Osteoblast (primary cell): ENCODE measurements around the gene CASZ1. TPM values are rescaled to one million over a fixed set of nuclear protein-coding genes. Genes with fewer than 3 reads are reported as not detected.
A peak's percentile ranks its signal among the peaks of the same experiment; 100 is the strongest.

Source experiments
- DNase-seq: peaks from one replicate; pipeline ENCODE4 v3.0.0; 2011; ENCODE audit warnings: low spot score, mixed read lengths; ENCODE audit not compliant: insufficient read length; ENCODE audit errors: missing footprints
- H2AFZ ChIP-seq: 2 replicates; pipeline ENCODE4 v1.6.0; 2011; ENCODE audit warnings: mild to moderate bottlenecking, low read length
- H3K27ac ChIP-seq: 2 replicates; pipeline ENCODE4 v1.5.1; 2011; ENCODE audit warnings: mild to moderate bottlenecking, low read depth, low read length, moderate library complexity
- H3K27me3 ChIP-seq: 2 replicates; pipeline ENCODE4 v1.6.0; 2012; ENCODE audit warnings: mild to moderate bottlenecking, control low read depth, inconsistent platforms, low read length, moderate library complexity; ENCODE audit not compliant: insufficient read depth
- H3K36me3 ChIP-seq: 2 replicates; pipeline ENCODE4 v1.5.1; 2011; ENCODE audit warnings: mild to moderate bottlenecking, low read length, control low read depth, moderate library complexity; ENCODE audit not compliant: insufficient read depth
- H3K4me1 ChIP-seq: 2 replicates; pipeline ENCODE4 v1.5.1; 2011; ENCODE audit warnings: mild to moderate bottlenecking, low read length, control low read depth, moderate library complexity; ENCODE audit not compliant: insufficient read depth
- H3K4me2 ChIP-seq: 2 replicates; pipeline ENCODE4 v1.6.0; 2011; ENCODE audit warnings: mild to moderate bottlenecking, low read length; ENCODE audit not compliant: insufficient read depth
- H3K4me3 ChIP-seq: fragments of 200-600 bp; sonication (generic); 3 replicates; pipeline ENCODE4 v1.5.1; 2012; ENCODE audit warnings: mild to moderate bottlenecking, low read length, inconsistent platforms; ENCODE audit not compliant: insufficient read depth
- H3K79me2 ChIP-seq: 2 replicates; pipeline ENCODE4 v1.6.0; 2012; ENCODE audit warnings: mild to moderate bottlenecking, low read length, control low read depth, inconsistent platforms; ENCODE audit not compliant: insufficient read depth
- H3K9me3 ChIP-seq: 2 replicates; pipeline ENCODE4 v1.5.1; 2011; ENCODE audit warnings: low read depth, low read length, control low read depth
- H4K20me1 ChIP-seq: 2 replicates; pipeline ENCODE4 v1.6.0; 2012; ENCODE audit warnings: mild to moderate bottlenecking, low read length, control low read depth; ENCODE audit not compliant: insufficient read depth
- total RNA-seq: library from RNA; depleted of rRNA; stranded (reverse); fragments of >200 nt; gene quantifications from 2 replicates; pipeline ENCODE4 v1.2.3, GENCODE V29; 2012
- TF ChIP-seq, protein P1 (sequence below): IDR thresholded peaks from 2 replicates; pipeline ENCODE4 v1.5.1; 2011; ENCODE audit warnings: mild to moderate bottlenecking, low read depth, low read length, moderate library complexity; ENCODE audit errors: extremely low read depth

CASZ1 gene
- total RNA-seq, 1 donor, result 0.36 TPM

DNA sequence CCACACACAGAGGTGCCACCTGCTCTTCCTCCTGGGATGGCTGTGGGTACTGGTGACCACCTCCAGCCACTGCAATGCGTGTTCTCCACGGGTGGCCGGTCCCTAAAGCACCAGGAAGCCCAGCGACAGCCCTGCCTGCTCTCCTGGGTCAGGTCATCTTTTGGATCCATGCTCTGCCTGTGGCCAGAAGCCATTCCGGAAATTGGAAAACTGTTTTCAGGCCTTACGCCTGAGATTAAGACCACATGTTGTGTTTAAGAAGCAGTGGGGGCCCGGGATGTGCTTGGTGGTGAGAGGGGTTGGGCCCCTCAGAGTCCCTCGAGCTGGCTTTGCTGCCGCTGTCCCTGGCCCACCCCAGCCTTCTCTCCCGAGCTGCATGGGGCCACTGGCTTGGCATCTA lies 170.9 kb downstream of the CASZ1 start:
- H3K4me1 ChIP-seq, result no peaks in the 10 kb centered on the region
- TF ChIP-seq, protein P1, sequence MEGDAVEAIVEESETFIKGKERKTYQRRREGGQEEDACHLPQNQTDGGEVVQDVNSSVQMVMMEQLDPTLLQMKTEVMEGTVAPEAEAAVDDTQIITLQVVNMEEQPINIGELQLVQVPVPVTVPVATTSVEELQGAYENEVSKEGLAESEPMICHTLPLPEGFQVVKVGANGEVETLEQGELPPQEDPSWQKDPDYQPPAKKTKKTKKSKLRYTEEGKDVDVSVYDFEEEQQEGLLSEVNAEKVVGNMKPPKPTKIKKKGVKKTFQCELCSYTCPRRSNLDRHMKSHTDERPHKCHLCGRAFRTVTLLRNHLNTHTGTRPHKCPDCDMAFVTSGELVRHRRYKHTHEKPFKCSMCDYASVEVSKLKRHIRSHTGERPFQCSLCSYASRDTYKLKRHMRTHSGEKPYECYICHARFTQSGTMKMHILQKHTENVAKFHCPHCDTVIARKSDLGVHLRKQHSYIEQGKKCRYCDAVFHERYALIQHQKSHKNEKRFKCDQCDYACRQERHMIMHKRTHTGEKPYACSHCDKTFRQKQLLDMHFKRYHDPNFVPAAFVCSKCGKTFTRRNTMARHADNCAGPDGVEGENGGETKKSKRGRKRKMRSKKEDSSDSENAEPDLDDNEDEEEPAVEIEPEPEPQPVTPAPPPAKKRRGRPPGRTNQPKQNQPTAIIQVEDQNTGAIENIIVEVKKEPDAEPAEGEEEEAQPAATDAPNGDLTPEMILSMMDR, result no peak
- no peaks in the 10 kb centered on the region for H4K20me1 ChIP-seq
- no peak overlapping the region for H3K27ac ChIP-seq
- no peak overlapping the region for H3K4me3 ChIP-seq
- no peak overlapping the region for H2AFZ ChIP-seq
- DNase-seq, result peak; percentile 72
- no peaks in the 10 kb centered on the region for H3K9me3 ChIP-seq
- H3K27me3 ChIP-seq, result no peaks in the 10 kb centered on the region
- H3K79me2 ChIP-seq, result no peaks in the 10 kb centered on the region
- peaks cover 23% of the 10 kb centered on the region for H3K36me3 ChIP-seq
- H3K4me2 ChIP-seq, result no peak overlapping the region

DNA sequence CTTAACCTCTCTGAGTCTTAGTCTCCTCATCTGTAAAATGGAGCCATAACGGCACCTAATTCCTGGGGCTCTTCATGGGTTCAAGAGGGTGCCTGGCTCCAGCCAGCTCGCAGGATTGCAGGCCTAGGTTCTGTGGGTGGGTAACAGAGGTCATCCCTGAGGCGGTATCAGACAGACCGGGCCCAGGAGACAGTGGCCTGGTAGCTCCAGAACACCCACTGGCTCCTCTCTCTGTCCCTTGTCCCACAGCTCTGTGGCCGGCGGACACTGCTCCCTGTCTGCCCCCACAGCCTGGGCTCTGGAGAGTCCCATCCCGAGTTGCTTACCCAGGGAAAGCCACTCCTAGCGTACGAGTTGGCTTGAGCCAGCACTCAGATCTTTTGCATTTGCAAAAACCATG lies 171.4 kb downstream of the CASZ1 start:
- H3K27me3 ChIP-seq, result no peaks in the 10 kb centered on the region
- no peak overlapping the region for H3K4me2 ChIP-seq
- no peak overlapping the region for H2AFZ ChIP-seq
- H3K9me3 ChIP-seq, result no peaks in the 10 kb centered on the region
- DNase-seq, result no peak
- H3K79me2 ChIP-seq, result no peaks in the 10 kb centered on the region
- no peaks in the 10 kb centered on the region for H4K20me1 ChIP-seq
- no peak overlapping the region for H3K27ac ChIP-seq
- peaks cover 23% of the 10 kb centered on the region for H3K36me3 ChIP-seq
- H3K4me3 ChIP-seq, result no peak overlapping the region
- H3K4me1 ChIP-seq, result no peaks in the 10 kb centered on the region
- TF ChIP-seq, protein P1, result no peak

DNA sequence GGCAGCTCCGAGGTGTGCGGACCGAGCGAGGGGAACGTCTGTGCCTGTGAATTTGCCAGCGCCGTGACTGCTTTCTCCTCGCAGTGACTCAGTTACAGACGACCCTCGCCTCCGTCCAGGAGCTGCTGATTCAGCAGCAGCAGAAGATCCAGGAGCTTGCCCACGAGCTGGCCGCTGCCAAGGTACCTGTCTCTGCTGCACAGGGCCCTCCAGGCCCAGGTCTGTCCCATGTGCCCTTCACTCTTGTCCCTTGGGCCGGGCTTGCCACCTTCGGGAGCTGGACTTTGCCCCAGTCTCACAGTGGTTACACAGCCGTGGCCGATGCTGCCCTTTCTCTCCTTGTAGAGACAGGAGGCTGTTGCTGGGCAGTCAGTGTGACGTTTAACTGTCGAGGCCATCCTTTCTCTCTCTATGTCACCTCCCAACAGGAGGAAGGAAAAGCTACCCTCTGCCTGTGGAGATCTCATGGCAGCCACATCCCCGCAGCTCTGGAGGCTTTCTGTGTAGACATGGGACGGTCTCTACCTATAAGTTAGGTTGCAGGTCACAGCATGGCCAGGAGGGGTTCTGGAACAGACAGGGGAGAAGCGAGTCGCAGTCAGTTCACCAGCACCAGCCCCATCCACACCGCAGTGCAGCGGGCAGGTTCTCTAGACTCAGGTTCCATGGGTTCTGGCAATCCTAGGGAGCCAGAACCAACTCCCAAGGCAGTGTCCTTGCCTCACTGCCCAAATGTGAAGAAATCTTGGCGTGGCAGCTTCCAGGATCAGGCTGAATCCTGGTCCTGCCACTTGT lies 172.0 kb downstream of the CASZ1 start:
- H3K27ac ChIP-seq, result no peak overlapping the region
- no peak for DNase-seq
- peaks cover 23% of the 10 kb centered on the region for H3K36me3 ChIP-seq
- no peaks in the 10 kb centered on the region for H4K20me1 ChIP-seq
- H2AFZ ChIP-seq, result no peak overlapping the region
- no peaks in the 10 kb centered on the region for H3K79me2 ChIP-seq
- H3K9me3 ChIP-seq, result no peaks in the 10 kb centered on the region
- H3K4me1 ChIP-seq, result no peaks in the 10 kb centered on the region
- TF ChIP-seq, protein P1, result no peak
- no peak overlapping the region for H3K4me2 ChIP-seq
- no peak overlapping the region for H3K4me3 ChIP-seq
- no peaks in the 10 kb centered on the region for H3K27me3 ChIP-seq

DNA sequence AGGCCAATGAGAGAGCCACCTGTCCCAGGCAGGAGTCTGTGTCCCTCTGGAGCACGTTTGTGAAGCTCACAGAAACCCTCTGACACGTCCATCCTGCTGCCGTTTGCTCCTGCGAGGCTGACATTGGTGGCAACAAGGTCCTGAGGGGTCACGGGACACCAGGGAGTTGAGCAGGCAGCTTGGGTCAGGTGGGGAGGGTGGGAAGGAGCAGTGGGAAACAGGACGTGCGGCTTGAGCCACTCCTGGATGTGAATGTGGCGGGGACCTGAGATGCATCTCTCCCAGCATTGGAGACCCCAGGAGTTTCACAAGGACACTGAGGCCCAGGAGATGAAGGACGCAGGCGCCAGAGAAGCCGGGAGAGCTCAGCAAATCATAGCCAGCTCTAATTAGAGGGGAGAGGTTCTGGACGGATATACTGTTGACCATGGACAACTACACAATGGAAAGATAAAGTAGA lies 172.7 kb downstream of the CASZ1 start:
- Histone ChIP-seq H2AFZ (no peak overlapping the region), H3K9me3 (no peaks in the 10 kb centered on the region), H4K20me1 (no peaks in the 10 kb centered on the region), H3K4me1 (no peaks in the 10 kb centered on the region), H3K79me2 (no peaks in the 10 kb centered on the region), H3K4me3 (no peak overlapping the region), H3K27ac (no peak overlapping the region), H3K27me3 (no peaks in the 10 kb centered on the region), H3K4me2 (no peak overlapping the region), H3K36me3 (peaks cover 23% of the 10 kb centered on the region)
- TF ChIP-seq, protein P1, result no peak
- peak; percentile 79 for DNase-seq
